NCI-H460 (cell line): ENCODE results near the gene IRF2BP1. TPM values are rescaled to one million over a fixed set of nuclear protein-coding genes. Genes with fewer than 3 reads are reported as not detected.

Experiments used
- DNase-seq: peaks from one replicate; pipeline ENCODE4 v3.0.0-alpha.2; 2016; ENCODE audit warnings: low read depth; ENCODE audit errors: extremely low read depth
- polyA plus RNA-seq: library from polyadenylated mRNA; depleted of rRNA; stranded (reverse); fragments of >200 nt; gene quantifications from 2 replicates; pipeline ENCODE4 v1.2.3, GENCODE V29; 2014; cell fraction: nucleus; rRNA removed
- total RNA-seq: library from RNA; depleted of rRNA; stranded (reverse); fragments of >200 nt; shearing (Covaris generic); gene quantifications from 2 replicates; pipeline ENCODE4 v1.2.3, GENCODE V29; 2014; rRNA removed

The IRF2BP1 gene
- 19.2 and 19.7 TPM in 2 replicates for total RNA-seq
- polyA plus RNA-seq = 25.0 and 35.9 TPM in 2 replicates

GRCh38 chr19:45885556-45886426 lies at the start of gene IRF2BP1:
Gene IRF2BP1 (minus strand): TSS chr19:45886141. CDS start chr19:45885774, 367 bp downstream.
- DNase-seq = peak; percentile 88

DNA sequence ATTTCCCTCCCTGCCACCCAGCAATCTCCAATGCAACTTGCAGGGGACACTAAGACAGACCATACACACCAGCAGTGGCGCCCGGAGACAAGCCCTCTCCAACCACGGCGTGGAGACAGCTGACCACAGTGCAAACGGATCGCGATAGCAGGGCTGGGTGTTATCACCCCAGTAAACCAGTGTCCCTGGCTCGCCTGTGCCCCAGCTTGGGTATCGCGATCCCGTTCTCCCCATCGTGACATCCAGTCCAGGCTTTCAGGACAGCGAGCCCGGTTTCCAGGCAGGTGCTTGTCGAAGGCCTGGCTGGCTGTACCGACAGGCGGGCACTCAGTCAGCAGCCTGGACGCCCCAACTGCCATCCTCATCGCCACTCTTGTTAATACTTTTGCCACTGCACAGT lies 49.3 kb upstream of the IRF2BP1 start:
- no peak for DNase-seq

DNA sequence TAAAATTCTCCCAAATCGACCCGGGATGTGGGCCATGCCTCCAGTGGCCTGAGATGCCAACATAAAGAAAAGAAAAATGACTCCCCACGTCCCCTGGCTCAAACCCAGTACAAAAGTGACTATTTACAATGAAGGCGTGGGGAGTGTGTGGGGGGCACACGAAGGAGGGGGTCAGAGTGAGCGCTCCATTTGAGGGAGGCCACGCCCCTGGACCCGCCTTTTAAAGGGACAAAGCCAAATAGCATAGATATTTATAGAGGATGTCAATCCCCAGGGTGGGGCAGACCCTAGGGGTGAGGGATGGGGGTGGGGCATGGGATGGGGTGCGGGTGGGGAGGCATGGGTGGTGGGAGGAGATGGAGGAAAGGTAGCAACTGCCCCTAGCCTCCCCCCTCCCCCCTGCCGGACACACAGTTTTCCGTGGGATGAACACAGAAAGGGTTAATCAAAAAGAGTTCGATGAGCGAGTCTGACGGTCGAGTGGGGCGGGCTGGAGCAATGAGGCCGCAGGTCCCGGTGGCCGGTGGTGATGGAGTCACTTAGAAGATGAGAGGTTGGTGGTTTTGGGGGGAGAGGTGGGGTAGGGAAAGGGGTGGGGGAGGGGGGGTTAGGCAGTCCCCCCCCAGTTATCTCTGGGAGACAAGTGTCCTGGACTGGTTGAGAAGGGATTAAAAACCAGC lies 48.8 kb upstream of the IRF2BP1 start:
- DNase-seq = no peak

DNA sequence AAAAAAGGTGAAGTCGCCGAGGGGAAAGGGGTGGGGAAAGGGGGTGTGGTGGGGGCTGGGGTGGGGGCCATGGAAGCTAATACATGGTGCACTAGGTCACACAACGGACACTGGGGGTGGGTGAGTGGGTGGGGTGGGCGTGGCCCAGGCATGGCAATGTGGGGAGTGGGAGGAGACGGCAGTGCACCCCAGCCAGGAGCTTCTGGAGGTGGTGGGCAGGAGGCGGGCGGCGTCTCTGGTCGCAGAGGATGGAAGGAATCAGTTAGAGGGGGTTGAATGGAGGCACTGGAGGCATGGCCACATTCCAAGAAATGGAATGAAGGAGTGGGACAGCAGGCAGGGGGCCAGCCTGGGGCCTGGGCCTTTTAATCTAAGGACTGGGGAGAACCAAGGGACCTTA lies 47.8 kb upstream of the IRF2BP1 start:
- no peak for DNase-seq

DNA sequence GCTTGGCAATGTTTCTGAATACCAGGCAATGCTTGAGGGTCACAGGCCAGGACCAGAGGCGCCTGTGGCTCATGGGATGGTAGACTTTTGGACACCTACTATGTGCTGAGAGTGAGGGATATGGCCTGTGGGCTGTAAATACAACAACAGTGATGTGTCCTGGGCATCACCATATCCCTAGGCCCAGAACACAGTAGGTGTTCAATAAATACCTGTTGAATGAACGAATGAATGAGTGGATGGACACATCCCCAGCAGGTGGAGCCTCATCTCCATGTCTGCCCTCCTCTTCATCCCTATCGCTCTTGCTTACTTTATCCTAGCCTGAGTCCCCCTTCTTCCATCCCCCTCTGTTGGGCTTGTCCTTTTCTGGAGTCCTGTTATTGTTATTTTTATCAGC lies 45.1 kb upstream of the IRF2BP1 start:
- DNase-seq = no peak

DNA sequence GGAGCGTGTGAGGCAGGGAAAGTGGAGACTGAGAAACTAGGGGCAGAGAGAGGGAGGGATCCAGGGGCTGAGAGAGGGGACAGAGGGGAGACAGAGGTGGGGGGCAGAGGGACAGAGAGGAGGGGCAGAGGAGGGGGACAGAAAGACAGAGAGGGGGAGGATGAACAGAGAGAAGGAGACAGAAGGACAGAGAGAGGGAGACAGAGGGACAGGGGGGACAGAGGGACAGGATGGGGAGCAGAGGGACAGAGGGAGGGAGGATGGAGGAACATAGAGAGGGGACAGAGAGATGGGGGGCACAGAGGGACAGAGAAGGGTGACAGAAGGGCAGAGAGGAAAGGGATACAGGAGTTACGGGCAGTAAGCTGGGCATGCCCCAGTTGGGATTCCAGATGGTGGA lies 43.3 kb upstream of the IRF2BP1 start:
- no peak for DNase-seq

DNA sequence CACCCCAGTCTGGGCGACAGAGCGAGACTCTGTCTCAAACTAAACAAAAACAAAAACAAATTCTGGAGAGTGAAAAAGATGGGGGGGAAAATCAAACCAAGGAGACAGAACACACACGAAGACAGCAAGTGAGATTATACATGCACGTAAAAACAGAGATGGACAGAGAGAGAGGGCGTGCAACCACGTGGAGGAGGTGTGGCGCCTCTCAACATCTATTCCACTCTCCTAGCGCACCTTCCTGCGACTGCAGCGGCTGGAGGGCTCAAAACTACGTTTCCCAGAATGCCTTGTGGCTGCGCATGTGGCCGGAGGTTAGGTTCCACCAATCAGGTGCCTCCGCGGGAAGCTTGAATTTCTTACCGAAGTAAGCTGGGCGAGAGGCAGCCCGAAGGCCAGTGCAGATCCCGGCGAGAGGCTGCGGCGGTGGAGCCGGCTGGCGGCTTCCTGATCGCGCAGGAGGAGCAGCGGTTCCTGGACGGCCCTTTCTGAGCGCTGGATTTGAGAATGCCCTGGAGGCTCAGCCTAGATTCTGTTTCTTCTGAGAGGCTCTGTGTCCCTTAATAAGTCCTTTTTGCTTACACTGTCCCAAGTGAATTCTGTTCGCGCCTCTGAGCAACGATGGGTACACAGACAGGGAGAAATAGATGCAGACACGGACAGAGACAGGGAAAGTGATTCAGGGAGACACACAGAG lies 41.8 kb upstream of the IRF2BP1 start:
- peak; percentile 85 for DNase-seq

GRCh38 chr19:45924891-45925447 lies 39.0 kb upstream of the IRF2BP1 start:
- DNase-seq = no peak

- DNase-seq = no peak
Measured at GRCh38 chr19:45922281-45922680, 36.3 kb upstream of the IRF2BP1 start.

GRCh38 chr19:45920458-45920857 lies 34.5 kb upstream of the IRF2BP1 start:
- no peak for DNase-seq

DNA sequence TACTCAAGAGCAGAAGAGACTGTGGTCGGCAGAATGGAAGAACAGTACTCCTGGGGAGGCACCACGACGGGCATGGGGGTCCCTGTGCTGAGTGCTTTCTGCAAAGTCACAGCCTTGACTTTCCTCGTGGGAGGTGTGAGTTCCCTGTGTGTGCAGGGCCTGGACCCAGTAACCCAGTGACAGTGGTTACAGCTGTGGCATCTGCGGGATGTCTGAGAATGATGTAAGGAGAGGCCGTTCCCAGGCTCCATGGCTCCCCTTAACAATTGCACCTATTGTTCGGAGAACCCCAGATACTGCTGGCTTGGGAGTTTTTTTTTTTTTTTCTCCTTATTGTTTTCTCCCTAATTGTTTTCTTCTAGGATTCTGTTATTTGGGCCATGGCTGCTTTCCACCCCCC lies 33.7 kb upstream of the IRF2BP1 start:
- DNase-seq = no peak

DNA sequence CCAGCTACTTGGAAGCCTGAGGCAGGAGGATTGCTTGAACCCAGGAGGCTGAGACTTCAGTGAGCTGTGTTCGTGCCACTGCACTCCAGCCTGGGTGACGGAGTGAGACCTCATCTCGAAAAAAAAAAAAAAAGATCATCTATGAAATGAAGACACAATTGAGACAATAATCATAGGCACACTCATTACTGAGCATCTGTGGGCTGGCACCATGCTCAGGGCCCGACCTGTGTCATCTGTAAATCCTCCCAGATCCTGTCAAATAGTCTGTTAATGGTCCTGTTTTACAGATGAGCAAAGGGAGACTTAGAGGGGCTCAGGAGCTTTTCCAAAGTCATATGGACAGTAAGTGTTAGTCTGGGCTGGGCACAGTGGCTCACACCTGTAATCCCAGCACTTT lies 32.8 kb upstream of the IRF2BP1 start:
- DNase-seq = no peak

GRCh38 chr19:45917421-45918091 lies 31.6 kb upstream of the IRF2BP1 start:
- DNase-seq = no peak

- no peak for DNase-seq
Measured at GRCh38 chr19:45913874-45914830, 28.2 kb upstream of the IRF2BP1 start, which contains the start of gene NANOS2. Gene NANOS2 (minus strand): TSS chr19:45914778. CDS start chr19:45914693, 85 bp downstream.

DNA sequence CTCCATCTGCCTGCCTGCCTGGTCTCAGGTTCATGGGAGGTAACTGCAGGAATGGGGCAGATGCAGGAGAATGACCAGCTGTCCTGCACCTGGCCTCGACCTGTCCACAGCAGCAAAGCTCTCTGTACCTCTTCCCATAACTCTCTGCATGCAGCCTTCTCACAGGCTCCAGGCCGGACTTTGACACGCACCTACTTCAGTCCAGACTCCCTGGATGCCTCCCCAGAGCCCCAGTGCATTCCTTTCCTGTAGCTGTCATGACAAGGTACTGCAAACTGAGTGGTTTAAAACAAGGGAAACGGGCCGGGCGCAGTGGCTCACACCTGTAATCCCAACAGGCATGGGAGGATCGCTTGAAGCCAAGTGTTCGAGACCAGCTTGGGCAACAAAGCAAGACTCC lies 25.4 kb upstream of the IRF2BP1 start:
- no peak for DNase-seq

DNA sequence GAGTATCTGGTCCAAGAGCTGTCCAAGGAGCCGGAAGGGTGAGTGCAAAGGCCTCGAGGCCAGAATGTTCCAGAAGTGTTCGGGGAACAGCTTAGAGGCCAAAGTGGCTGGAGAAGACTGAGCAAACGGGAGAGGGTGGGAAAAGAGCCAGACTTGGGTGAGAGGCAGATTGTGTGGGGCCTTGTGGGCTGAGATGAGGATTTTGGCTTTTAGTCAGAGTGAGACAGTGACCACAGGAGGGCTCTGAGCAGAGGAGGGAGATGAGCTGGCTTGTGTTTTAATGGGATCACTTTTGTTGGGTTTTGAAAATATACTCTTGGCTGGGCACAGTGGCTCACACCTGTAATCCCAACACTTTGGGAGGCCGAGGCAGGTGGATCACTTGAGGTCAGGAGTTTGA lies 23.0 kb upstream of the IRF2BP1 start:
- no peak for DNase-seq

DNA sequence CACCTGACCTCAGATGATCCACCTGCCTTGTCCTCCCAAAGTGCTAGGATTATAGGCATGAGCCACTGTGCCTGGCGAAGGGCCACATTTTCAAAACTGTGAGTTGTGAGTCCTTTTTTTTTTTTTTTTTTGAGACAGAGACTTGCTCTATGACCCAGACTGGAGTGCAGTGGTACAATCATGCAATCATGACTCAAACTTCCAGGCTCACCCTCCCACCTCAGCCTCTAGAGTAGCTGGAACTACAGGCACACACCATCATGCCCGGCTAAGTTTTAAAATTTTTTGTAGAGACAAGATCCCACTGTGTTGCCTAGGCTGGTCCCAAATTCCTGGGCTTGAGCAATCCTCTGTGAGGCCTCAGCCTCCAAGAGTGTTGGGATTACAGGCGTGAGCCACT lies 20.3 kb upstream of the IRF2BP1 start:
- DNase-seq = no peak

DNA sequence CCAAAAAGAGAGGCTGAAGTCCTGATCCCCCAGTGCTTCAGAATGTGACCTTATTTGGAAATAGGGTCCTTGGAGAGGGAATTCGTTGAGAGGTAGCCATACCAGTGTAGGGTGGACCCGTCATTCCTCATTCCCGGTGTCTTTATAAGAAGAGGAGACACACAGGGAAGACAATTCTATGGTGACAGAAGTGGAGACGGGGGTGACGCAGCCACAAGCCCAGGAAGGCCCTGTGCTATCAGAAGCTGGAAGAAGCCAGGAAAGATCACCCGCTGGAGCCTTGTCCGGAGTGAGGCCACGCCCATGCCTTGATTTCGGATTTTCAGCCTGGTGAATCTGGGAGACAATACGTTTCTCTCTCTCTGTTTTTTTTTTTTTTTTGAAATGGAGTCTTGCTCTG lies 19.1 kb upstream of the IRF2BP1 start:
- no peak for DNase-seq
